ENCODE results near the gene GLI1.
"Not testable (repeated sequence)": the region's sequence is repeated elsewhere in the genome, so short reads cannot be mapped to it uniquely, and the experiment has no call there.

The GLI1 gene

DNA sequence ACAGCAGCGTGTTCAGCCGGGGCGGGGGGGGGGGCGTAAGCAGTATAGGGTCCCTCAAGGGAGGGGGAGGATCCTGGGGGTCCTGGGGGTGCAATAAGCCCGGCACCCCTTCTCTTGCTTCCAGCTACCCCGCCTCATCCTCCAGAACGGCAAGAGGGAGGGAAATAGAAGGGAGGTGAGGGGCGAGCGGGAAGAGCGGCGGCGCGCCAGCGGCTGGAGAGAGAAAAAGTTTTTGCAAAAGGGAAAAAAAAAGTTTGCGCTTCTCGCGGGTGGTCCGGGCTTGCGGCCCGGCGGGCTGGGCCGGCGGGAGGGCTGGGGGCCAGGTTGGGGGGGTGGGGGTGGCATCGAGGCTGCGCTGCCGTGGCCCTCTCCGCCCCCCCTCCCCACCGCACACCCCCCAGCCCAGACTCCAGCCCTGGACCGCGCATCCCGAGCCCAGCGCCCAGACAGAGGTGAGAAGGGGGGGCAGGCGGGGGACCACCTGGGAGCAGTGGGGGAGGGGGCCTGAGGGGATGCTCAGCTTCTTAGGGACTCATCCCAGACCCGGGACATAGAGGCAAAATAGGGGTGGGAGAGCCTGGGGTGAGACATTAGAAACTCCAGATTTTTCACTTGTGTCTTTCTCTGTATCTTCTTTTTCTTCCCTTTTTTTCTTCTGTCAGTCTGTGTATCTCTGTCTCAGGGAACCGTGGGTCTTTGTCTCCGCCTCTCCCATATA, at the start of gene GLI1:
GLI1 (plus strand) TSS at position 36 of the 718 bp plus-strand sequence. CDS start 3,907 bp downstream, outside the sequence.
- FAIRE-seq (no peak), DNase-seq (ENCODE audit: insufficient read length, low spot score) (no peak)

GRCh38 chr12:57410534-57410933, 49.1 kb upstream of the GLI1 start:
- DNase-seq (ENCODE audit: insufficient read length, low spot score) (no peak), FAIRE-seq (no peak)

GRCh38 chr12:57414160-57414559, 45.4 kb upstream of the GLI1 start:
- DNase-seq (ENCODE audit: insufficient read length, low spot score); FAIRE-seq: not testable (repeated sequence)

DNA sequence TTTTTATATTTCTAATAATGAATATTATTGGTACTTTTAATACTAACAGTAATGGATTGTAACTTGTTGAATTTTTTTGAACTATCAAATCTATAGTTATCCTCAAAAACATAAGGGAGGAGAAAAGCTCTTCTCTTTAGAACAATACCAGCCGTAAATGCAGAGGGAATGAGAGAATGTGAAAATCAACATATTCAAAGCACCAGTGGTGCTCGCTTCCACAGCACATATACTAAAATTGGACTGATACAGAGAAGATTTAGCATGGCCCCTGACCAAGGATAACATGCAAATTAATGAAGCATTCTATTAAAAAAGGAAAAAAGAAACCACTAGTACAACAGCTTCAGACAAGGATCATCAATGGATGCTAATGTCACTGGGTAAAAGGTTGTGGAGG, 44.5 kb upstream of the GLI1 start:
- FAIRE-seq (no peak), DNase-seq (ENCODE audit: insufficient read length, low spot score) (no peak)

- FAIRE-seq (no peak), DNase-seq (ENCODE audit: insufficient read length, low spot score) (no peak)
Observed at GRCh38 chr12:57416039-57416996, 43.3 kb upstream of the GLI1 start.

GRCh38 chr12:57418255-57418654, 41.3 kb upstream of the GLI1 start:
- no peak for DNase-seq (ENCODE audit: insufficient read length, low spot score)
- no peak for FAIRE-seq

DNA sequence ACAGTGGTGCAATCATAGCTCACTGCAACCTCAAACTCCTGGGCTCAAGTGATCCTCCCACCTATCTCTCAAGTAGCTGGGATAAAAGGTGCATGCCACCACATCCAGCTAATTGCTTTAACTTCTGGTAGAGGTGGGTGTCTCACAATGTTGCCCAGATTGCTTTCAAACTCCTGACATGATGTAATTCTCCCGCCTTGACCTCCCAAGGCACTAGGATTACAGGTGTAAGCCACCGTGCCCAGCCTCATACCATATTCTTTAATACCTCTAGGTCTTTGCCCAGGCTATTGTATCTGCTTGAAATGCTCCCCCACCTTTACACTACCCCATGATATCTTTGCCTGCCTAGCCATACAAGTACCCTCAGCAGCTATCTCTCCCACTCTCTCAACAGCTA, 40.1 kb upstream of the GLI1 start:
- DNase-seq (ENCODE audit: insufficient read length, low spot score) (no peak), FAIRE-seq (no peak)

- DNase-seq (ENCODE audit: insufficient read length, low spot score) (no peak), FAIRE-seq (no peak)
Observed at GRCh38 chr12:57420482-57420881, 39.1 kb upstream of the GLI1 start.

DNA sequence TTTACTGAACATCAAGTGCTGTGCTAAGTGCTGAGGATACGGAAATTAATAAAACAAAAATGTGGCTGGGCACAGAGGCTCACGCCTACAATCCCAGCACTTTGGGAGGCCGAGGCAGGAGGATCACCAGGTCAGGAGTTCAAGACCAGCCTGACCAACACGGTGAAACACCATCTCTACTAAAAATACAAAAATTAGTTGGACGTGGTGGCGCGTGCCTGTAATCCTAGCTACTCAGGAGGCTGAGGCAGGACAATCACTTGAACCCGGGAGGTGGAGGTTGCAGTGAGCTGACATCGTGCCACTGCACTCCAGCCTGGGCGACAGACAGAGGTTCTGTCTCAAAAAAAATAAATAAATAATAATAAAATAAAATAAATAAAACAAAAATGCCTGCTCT, 32.6 kb upstream of the GLI1 start:
- FAIRE-seq; DNase-seq (ENCODE audit: insufficient read length, low spot score): not testable (repeated sequence)

- FAIRE-seq: no peak
- no peak for DNase-seq (ENCODE audit: insufficient read length, low spot score)
Observed at GRCh38 chr12:57428965-57429364, 30.6 kb upstream of the GLI1 start.

- FAIRE-seq (peak; percentile 82), DNase-seq (ENCODE audit: insufficient read length, low spot score) (no peak)
Observed at GRCh38 chr12:57429473-57430111, 30.0 kb upstream of the GLI1 start.

GRCh38 chr12:57430112-57430930, 29.3 kb upstream of the GLI1 start:
- DNase-seq (ENCODE audit: insufficient read length, low spot score) (peak; percentile 17), FAIRE-seq (peak; percentile 21)

DNA sequence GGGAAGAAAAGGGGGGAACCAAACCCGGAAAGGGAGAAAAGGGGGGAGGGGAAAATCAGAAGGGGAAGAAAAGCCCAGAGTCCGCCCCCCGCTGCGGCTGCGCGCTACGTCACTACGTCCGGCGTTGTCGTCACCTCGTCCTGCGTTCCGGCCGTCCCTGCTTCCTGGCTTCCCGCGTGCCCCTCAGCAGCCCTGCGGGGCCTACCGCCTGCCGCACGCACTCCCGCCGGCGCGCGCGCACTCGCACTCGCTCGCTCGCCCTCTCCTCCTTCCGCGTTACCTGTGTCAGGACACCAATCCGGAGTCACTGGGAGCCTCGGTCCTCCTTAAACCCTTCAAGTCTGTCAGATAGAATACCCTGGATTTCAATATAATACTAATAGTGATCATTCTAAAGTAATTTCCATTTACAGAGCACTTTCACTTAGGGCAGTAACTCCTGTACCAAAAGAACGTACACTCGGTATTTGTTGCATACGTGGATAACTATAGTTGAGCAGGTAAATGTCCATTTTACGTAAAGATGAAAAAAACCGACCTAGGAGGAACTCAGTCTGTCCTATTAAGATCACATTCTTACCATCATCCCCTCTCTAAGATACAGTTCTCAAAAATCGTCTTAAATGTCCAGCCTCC, 28.5 kb upstream of the GLI1 start, which contains the start of gene R3HDM2:
R3HDM2 (minus strand) TSS at position 113 of the 636 bp plus-strand sequence. CDS start 120,615 bp downstream, outside the sequence.
- DNase-seq (ENCODE audit: insufficient read length, low spot score): peak; percentile 99
- FAIRE-seq: peak; percentile 96

- FAIRE-seq: peak; percentile 11
- no peak for DNase-seq (ENCODE audit: insufficient read length, low spot score)
Observed at GRCh38 chr12:57431654-57432188, 27.9 kb upstream of the GLI1 start.

- no peak for FAIRE-seq
- DNase-seq (ENCODE audit: insufficient read length, low spot score): no peak
Observed at GRCh38 chr12:57433370-57433769, 26.2 kb upstream of the GLI1 start.

- no peak for DNase-seq (ENCODE audit: insufficient read length, low spot score)
- FAIRE-seq: no peak
Observed at GRCh38 chr12:57434517-57435223, 24.9 kb upstream of the GLI1 start, which contains the start of gene INHBC. Gene INHBC, plus strand, starts transcription at chr12:57434784. Its CDS starts 103 bp downstream, at chr12:57434887.

DNA sequence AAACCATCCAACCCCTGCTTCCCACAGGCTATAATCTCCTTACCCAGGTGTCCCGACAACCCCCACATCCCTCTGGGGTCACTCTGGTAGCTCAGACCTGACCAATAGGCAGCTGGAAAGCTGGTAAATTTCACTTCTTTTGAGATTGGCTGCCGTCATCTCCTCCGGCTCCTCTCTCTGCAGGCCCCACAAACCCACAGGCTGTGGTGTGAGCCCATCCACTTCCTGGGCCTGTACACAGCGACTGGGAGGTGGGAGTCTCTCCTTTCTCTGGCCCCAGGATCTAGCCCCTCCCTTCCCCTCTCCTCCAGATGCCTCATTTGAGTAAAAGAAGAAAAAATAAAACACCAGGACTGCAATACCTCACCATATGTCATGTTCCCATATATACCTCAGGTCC, 24.3 kb upstream of the GLI1 start:
- FAIRE-seq (peak; percentile 8), DNase-seq (ENCODE audit: insufficient read length, low spot score) (no peak)

DNA sequence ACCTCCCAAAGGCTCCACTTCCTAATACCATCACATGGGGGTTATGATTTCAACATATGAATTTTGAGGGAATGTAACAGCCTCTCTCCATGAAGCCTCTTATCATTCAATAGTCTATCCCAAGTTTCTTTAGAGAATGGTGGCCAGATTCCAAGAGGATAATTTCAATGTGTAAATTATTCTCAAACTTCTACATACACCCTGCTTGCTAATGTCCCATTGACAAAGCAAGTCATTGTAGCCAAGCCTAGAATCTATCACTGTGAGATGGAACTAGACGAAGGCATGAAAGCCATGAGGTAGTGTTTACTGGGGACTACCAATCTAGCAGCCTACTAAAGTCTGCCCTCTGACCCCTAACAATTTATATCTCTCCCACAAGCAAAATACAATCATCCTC, 21.2 kb upstream of the GLI1 start:
- FAIRE-seq (no peak), DNase-seq (ENCODE audit: insufficient read length, low spot score) (no peak)
